ENCODE data around the gene PDLIM7.

DNA sequence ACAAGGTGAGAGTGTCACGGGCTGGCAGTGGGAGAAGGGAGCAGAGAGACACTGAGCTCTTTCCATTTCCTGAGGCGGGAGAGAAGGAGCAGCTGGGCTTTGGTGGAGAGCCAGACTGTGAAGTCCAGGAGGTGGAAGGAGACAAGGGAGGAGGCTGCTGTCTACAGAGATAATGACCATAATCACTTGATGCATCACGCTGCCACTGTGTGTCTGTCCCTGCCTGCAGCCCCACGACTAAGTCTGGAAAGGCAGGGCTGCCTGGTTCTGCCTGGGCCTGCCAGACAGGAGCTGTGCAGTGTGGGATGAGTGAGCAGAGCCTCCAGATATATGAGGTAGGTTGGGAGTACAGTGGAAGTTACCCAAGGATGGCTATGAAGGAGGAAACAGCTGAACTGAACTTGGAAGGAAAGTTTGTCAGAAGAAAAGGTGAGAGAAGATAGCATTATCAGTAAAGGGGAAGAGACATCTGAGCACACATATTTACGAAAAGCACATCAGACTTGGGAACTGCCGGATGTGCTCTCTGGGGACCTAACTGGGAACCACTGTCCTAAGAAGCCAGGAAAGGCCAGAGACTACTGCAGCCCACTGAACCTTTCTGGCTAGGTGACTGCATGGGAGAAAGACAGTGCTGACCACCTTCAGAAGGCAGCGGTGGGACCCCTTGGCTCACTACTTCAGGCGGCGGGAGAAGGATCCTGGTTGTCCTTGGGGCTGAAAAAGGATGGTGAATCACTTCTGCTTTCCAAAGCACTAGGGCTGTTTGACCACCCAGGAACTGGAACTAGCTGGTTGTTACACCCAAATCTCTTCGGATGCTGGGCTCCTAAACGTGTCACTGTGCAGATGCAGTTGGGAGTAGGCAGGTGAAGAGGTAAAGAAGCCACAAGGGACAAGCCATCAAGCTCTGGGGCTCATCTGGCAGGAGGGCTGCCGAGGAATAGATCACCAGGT lies 32.1 kb upstream of the PDLIM7 start:
- TF ChIP-seq, protein P1, sequence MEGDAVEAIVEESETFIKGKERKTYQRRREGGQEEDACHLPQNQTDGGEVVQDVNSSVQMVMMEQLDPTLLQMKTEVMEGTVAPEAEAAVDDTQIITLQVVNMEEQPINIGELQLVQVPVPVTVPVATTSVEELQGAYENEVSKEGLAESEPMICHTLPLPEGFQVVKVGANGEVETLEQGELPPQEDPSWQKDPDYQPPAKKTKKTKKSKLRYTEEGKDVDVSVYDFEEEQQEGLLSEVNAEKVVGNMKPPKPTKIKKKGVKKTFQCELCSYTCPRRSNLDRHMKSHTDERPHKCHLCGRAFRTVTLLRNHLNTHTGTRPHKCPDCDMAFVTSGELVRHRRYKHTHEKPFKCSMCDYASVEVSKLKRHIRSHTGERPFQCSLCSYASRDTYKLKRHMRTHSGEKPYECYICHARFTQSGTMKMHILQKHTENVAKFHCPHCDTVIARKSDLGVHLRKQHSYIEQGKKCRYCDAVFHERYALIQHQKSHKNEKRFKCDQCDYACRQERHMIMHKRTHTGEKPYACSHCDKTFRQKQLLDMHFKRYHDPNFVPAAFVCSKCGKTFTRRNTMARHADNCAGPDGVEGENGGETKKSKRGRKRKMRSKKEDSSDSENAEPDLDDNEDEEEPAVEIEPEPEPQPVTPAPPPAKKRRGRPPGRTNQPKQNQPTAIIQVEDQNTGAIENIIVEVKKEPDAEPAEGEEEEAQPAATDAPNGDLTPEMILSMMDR (IDR thresholded peaks at IDR 0.05; ENCODE audit: poor library complexity, severe bottlenecking): no peak
- TF ChIP-seq TAF1 (IDR thresholded peaks at IDR 0.05; ENCODE audit: low read depth) (no peak), EZH2 (IDR thresholded peaks at IDR 0.05; ENCODE audit: borderline replicate concordance, insufficient read depth, low read length, poor library complexity, severe bottlenecking) (no peak)

All from neural cell (in vitro differentiated cells).